OCI-LY1 (cell line): Measurements from ENCODE around the gene BRCA1.

Source experiments
- H2AFZ ChIP-seq: fragments of 200-600 bp; sonication (generic), shearing (Covaris generic); 2 replicates; pipeline ENCODE4 v1.6.0; 2014; ENCODE audit warnings: antibody characterized with exemption, mild to moderate bottlenecking, low read length
- H3F3A ChIP-seq: fragments of 200-600 bp; sonication (generic), shearing (Covaris generic); 2 replicates; pipeline ENCODE4 v1.6.0; 2014; ENCODE audit warnings: mild to moderate bottlenecking, antibody characterized with exemption, low read length, moderate library complexity; ENCODE audit not compliant: insufficient read depth
- H3K27ac ChIP-seq: fragments of 200-600 bp; sonication (generic); 2 replicates; pipeline ENCODE4 v1.5.1; 2014; ENCODE audit warnings: low read length, mixed run types, mild to moderate bottlenecking, low read depth; ENCODE audit not compliant: poor library complexity, severe bottlenecking
- H3K27me3 ChIP-seq: fragments of 200-600 bp; sonication (generic); 2 replicates; pipeline ENCODE4 v1.6.0; 2014; ENCODE audit warnings: antibody characterized with exemption, mild to moderate bottlenecking, low read length, moderate library complexity; ENCODE audit not compliant: insufficient read depth
- H3K36me3 ChIP-seq: fragments of 200-600 bp; sonication (generic); 2 replicates; pipeline ENCODE4 v1.6.1; 2014; ENCODE audit warnings: mild to moderate bottlenecking, antibody characterized with exemption, low read length, moderate library complexity, mixed read lengths; ENCODE audit not compliant: insufficient read depth
- H3K4me1 ChIP-seq: fragments of 200-600 bp; sonication (generic); 2 replicates; pipeline ENCODE4 v1.5.1; 2014; ENCODE audit warnings: mild to moderate bottlenecking, low read length, moderate library complexity; ENCODE audit not compliant: insufficient read depth, severe bottlenecking
- H3K4me2 ChIP-seq: fragments of 200-600 bp; sonication (generic), shearing (Covaris generic); 2 replicates; pipeline ENCODE4 v1.6.1; 2014; ENCODE audit warnings: low read length
- H3K4me3 ChIP-seq: fragments of 200-600 bp; sonication (generic); 2 replicates; pipeline ENCODE4 v1.5.1; 2014; ENCODE audit warnings: low read length, low read depth, mild to moderate bottlenecking, mixed read lengths; ENCODE audit not compliant: poor library complexity, severe bottlenecking
- H3K79me2 ChIP-seq: fragments of 200-600 bp; shearing (Covaris generic); 2 replicates; pipeline ENCODE4 v1.6.1; 2016; ENCODE audit warnings: mixed run types, low read length, mixed read lengths; ENCODE audit not compliant: insufficient read depth
- H3K9ac ChIP-seq: fragments of 200-600 bp; sonication (generic), shearing (Covaris generic); 2 replicates; pipeline ENCODE4 v1.6.1; 2014; ENCODE audit warnings: mild to moderate bottlenecking, low read length, mixed read lengths
- H3K9me2 ChIP-seq: fragments of 200-600 bp; sonication (generic), shearing (Covaris generic); 2 replicates; pipeline ENCODE4 v1.6.1; 2014; ENCODE audit warnings: low read depth, mild to moderate bottlenecking, low read length, mixed read lengths
- H3K9me3 ChIP-seq: fragments of 200-600 bp; shearing (Covaris generic); 2 replicates; pipeline ENCODE4 v1.6.1; 2014; ENCODE audit warnings: low read length, mixed read lengths
- H4K20me1 ChIP-seq: fragments of 200-600 bp; sonication (generic), shearing (Covaris generic); 2 replicates; pipeline ENCODE4 v1.6.0; 2016; ENCODE audit warnings: mild to moderate bottlenecking, low read length; ENCODE audit not compliant: insufficient read depth
- CTCF ChIP-seq: fragments of 200-600 bp; sonication (generic), shearing (Covaris generic); IDR thresholded peaks from 2 replicates; pipeline ENCODE4 v1.5.1; 2017; ENCODE audit warnings: mild to moderate bottlenecking, antibody characterized with exemption, low read length, moderate library complexity, mixed read lengths
- EZH2 ChIP-seq: fragments of 200-600 bp; sonication (generic), shearing (Covaris generic); IDR thresholded peaks from 2 replicates; pipeline ENCODE4 v1.8.0; 2017; ENCODE audit warnings: borderline replicate concordance, mixed run types, mild to moderate bottlenecking, antibody characterized with exemption, low read length, moderate library complexity, mixed read lengths

BRCA1 gene

GRCh38 chr17:43034894-43035293 lies 90.3 kb downstream of the BRCA1 start:
- no peaks in the 10 kb centered on the region for H3K9me3 ChIP-seq
- H3K27ac ChIP-seq, result no peak overlapping the region
- H3K4me2 ChIP-seq, result no peak overlapping the region
- H3K4me3 ChIP-seq, result no peak overlapping the region
- no peak for TF ChIP-seq EZH2
- no peak for TF ChIP-seq CTCF
- H3K9me2 ChIP-seq, result no peaks in the 10 kb centered on the region
- no peaks in the 10 kb centered on the region for H3K27me3 ChIP-seq
- no peak overlapping the region for H2AFZ ChIP-seq
- no peaks in the 10 kb centered on the region for H3K36me3 ChIP-seq
- no peaks in the 10 kb centered on the region for H3K4me1 ChIP-seq
- H4K20me1 ChIP-seq, result no peaks in the 10 kb centered on the region
- H3F3A ChIP-seq, result no peaks in the 10 kb centered on the region
- no peaks in the 10 kb centered on the region for H3K79me2 ChIP-seq
- no peak overlapping the region for H3K9ac ChIP-seq

- Histone ChIP-seq H3K9ac (no peak overlapping the region), H2AFZ (no peak overlapping the region)
- TF ChIP-seq CTCF (no peak), EZH2 (no peak)
Observed at GRCh38 chr17:43033948-43034881, 90.9 kb downstream of the BRCA1 start.

GRCh38 chr17:43031666-43032065 lies 93.5 kb downstream of the BRCA1 start:
- no peak overlapping the region for H3K27ac ChIP-seq
- TF ChIP-seq EZH2 (no peak), CTCF (no peak)
- H3K4me3 ChIP-seq, result no peak overlapping the region
- no peaks in the 10 kb centered on the region for H3K36me3 ChIP-seq
- no peak overlapping the region for H2AFZ ChIP-seq
- H3K79me2 ChIP-seq, result no peaks in the 10 kb centered on the region
- H4K20me1 ChIP-seq, result no peaks in the 10 kb centered on the region
- no peaks in the 10 kb centered on the region for H3K27me3 ChIP-seq
- no peaks in the 10 kb centered on the region for H3K4me1 ChIP-seq
- no peak overlapping the region for H3K9ac ChIP-seq
- no peaks in the 10 kb centered on the region for H3K9me3 ChIP-seq
- no peaks in the 10 kb centered on the region for H3F3A ChIP-seq
- H3K9me2 ChIP-seq, result no peaks in the 10 kb centered on the region
- no peak overlapping the region for H3K4me2 ChIP-seq

More at GRCh38 chr17:43033948-43034881, 90.9 kb downstream of the BRCA1 start:
- Histone ChIP-seq H3K9me2 (no peaks in the 10 kb centered on the region), H3K36me3 (no peaks in the 10 kb centered on the region), H3K27ac (no peak overlapping the region), H3K4me3 (no peak overlapping the region), H3K9me3 (no peaks in the 10 kb centered on the region), H4K20me1 (no peaks in the 10 kb centered on the region), H3K79me2 (no peaks in the 10 kb centered on the region), H3K4me2 (no peak overlapping the region), H3K27me3 (no peaks in the 10 kb centered on the region), H3K4me1 (no peaks in the 10 kb centered on the region), H3F3A (no peaks in the 10 kb centered on the region)
